ENCODE data around the gene RAD51B. TPM values are rescaled to one million over a fixed set of nuclear protein-coding genes. Genes with fewer than 3 reads are reported as not detected.

The RAD51B gene
- total and polyA plus RNA-seq, 2 of the 13 experiments (the other 11 are each of a cell fraction or from before 2014, with no cell fraction given) = 7.0 to 9.5 TPM

- TF ChIP-seq ZNF687 (CRISPR knock-in tag; IDR thresholded peaks at IDR 0.05) (no peak), ZBTB3 (CRISPR knock-in tag; IDR thresholded peaks at IDR 0.05; ENCODE audit: borderline replicate concordance, low read depth) (no peak), ZNF274 (CRISPR knock-in tag; IDR thresholded peaks at IDR 0.05) (no peak), ZBTB25 (CRISPR knock-in tag; IDR thresholded peaks at IDR 0.05) (peak; percentile 57; the same call in 1 of the 2 replicates), GATAD2A (CRISPR knock-in tag; IDR thresholded peaks at IDR 0.05) (peak; percentile 91), ZNF362 (CRISPR knock-in tag; IDR thresholded peaks at IDR 0.05; ENCODE audit: borderline replicate concordance) (peak; percentile 58; the same call in 1 of the 2 replicates), GLI4 (CRISPR knock-in tag; IDR thresholded peaks at IDR 0.05; ENCODE audit: borderline replicate concordance) (no peak), MBD4 (IDR thresholded peaks at IDR 0.05; ENCODE audit: borderline replicate concordance, low read length) (peak; percentile 73; the same call in 1 of the 2 replicates), ADNP (CRISPR knock-in tag; IDR thresholded peaks at IDR 0.05) (no peak), ZNF333 (CRISPR knock-in tag; IDR thresholded peaks at IDR 0.05; ENCODE audit: borderline replicate concordance) (no peak), PITX1 (CRISPR knock-in tag; IDR thresholded peaks at IDR 0.05) (peak; percentile 36; the same call in 1 of the 2 replicates), ZFP36 (IDR thresholded peaks at IDR 0.05; ENCODE audit: borderline replicate concordance, low read depth, low read length, partially characterized antibody) (peak; percentile 62), SMAD3 (CRISPR knock-in tag; IDR thresholded peaks at IDR 0.05) (peak; percentile 57; the same call in 1 of the 2 replicates), TFDP2 (CRISPR knock-in tag; IDR thresholded peaks at IDR 0.05) (0 out of 2 replicates have a peak, but pooled peaks have one; percentile 38), TARDBP (CRISPR knock-in tag; IDR thresholded peaks at IDR 0.05) (peak; percentile 73; the same call in 1 of the 2 replicates)
- TF ChIP-seq, protein P1, sequence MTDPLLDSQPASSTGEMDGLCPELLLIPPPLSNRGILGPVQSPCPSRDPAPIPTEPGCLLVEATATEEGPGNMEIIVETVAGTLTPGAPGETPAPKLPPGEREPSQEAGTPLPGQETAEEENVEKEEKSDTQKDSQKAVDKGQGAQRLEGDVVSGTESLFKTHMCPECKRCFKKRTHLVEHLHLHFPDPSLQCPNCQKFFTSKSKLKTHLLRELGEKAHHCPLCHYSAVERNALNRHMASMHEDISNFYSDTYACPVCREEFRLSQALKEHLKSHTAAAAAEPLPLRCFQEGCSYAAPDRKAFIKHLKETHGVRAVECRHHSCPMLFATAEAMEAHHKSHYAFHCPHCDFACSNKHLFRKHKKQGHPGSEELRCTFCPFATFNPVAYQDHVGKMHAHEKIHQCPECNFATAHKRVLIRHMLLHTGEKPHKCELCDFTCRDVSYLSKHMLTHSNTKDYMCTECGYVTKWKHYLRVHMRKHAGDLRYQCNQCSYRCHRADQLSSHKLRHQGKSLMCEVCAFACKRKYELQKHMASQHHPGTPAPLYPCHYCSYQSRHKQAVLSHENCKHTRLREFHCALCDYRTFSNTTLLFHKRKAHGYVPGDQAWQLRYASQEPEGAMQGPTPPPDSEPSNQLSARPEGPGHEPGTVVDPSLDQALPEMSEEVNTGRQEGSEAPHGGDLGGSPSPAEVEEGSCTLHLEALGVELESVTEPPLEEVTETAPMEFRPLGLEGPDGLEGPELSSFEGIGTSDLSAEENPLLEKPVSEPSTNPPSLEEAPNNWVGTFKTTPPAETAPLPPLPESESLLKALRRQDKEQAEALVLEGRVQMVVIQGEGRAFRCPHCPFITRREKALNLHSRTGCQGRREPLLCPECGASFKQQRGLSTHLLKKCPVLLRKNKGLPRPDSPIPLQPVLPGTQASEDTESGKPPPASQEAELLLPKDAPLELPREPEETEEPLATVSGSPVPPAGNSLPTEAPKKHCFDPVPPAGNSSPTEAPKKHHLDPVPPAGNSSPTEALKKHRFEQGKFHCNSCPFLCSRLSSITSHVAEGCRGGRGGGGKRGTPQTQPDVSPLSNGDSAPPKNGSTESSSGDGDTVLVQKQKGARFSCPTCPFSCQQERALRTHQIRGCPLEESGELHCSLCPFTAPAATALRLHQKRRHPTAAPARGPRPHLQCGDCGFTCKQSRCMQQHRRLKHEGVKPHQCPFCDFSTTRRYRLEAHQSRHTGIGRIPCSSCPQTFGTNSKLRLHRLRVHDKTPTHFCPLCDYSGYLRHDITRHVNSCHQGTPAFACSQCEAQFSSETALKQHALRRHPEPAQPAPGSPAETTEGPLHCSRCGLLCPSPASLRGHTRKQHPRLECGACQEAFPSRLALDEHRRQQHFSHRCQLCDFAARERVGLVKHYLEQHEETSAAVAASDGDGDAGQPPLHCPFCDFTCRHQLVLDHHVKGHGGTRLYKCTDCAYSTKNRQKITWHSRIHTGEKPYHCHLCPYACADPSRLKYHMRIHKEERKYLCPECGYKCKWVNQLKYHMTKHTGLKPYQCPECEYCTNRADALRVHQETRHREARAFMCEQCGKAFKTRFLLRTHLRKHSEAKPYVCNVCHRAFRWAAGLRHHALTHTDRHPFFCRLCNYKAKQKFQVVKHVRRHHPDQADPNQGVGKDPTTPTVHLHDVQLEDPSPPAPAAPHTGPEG (CRISPR knock-in tag; IDR thresholded peaks at IDR 0.05) = no peak
Measured at GRCh38 chr14:68469208-68469713, 649.7 kb downstream of the RAD51B start (continued).

Data from HepG2 (cell line).